ENCODE measurements around the gene TTLL4. TPM values are rescaled to one million over a fixed set of nuclear protein-coding genes. Genes with fewer than 3 reads are reported as not detected.

TTLL4 gene
- total RNA-seq, 4 donors from 2014 or later, result 18.9 to 43.5 (median 25.2) TPM

DNA sequence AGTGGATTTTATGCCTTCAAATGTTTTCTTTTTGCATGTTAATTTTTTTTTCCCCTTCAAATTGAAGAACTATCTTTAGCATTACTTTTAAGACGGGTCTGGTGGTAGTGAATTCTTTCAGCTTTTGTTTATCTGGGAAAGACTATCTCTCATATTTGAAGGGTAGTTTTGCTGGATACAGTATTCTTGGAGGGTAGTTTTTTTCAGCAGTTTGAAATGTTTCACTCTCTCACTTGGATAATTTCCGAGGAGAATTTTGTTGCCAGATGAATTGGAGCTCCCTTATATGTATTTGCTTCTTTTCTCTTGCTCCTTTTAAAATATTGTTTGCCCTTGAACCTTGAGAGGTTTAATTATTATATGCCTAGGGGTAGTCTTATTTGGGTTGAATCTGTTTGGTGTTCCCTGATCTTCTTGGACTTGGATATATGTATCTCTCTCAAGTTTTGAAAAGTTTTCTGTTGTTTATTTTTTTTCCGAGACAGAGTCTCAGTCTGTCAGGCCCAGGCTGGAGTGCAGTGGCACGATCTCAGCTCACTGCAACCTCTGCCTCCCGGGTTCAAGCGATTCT is 15.5 kb downstream of the TTLL4 start:
- H3K27me3 ChIP-seq, result no peaks in the 10 kb centered on the region
- 96% methylated on average over 6 of the region's 6 CpGs for WGBS
- peaks cover 3% of the 10 kb centered on the region for H3K36me3 ChIP-seq
- peaks cover 4% of the 10 kb centered on the region for H3K4me1 ChIP-seq
- DNase-seq (ENCODE audit: low spot score in 2 of 2), result no peak
- no peaks in the 10 kb centered on the region for H3K9me3 ChIP-seq
- H3K4me3 ChIP-seq, result no peak overlapping the region
- TF ChIP-seq POLR2AphosphoS5 (IDR thresholded peaks at IDR 0.05), result no peak
- no peak for TF ChIP-seq POLR2A (IDR thresholded peaks at IDR 0.05)
- TF ChIP-seq EP300 (IDR thresholded peaks at IDR 0.05), result no peak
- no peak for TF ChIP-seq CTCF (IDR thresholded peaks at IDR 0.05)
- no peak overlapping the region for H3K27ac ChIP-seq

DNA sequence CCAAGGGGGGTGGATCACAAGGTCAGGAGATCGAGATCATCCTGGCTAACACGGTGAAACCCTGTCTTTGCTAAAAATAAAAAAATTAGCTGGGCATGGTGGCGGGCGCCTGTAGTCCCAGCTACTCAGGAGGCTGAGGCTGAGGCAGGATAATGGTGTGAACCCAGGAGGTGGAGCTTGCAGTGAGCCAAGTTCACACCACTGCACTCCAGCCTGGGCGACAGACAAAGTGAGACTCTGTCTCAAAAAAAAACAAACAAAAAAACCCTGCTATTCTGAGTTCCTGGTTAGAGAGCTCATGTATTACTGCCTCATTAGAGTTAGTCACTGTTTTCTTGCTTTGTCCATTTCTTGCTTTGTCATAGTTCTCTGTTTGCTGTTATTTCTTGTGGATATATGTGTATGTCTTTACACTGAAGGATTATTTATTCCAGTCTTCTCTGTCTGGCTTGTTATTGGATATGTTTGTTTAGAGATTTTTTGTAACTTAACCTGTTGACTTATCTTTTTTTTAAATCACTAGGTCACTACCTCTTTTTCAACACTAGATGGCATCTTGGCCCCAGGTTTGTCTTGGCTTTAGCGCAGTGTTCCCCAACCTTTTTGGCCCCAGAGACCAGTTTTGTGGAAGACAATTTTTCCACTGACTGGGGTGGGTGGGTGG is 17.0 kb downstream of the TTLL4 start:
- WGBS, result 98% methylated on average over 6 of the region's 6 CpGs

GRCh38 chr2:218729640-218730039 is 19.0 kb downstream of the TTLL4 start:
- no peaks in the 10 kb centered on the region for H3K9me3 ChIP-seq
- over 99% methylated on average over 3 of the region's 3 CpGs for WGBS

More for the DNA sequence above, 17.0 kb downstream of the TTLL4 start:
- Histone ChIP-seq H3K27me3 (no peaks in the 10 kb centered on the region), H3K4me1 (peaks cover 20% of the 10 kb centered on the region), H3K27ac (no peak overlapping the region), H3K4me3 (no peak overlapping the region), H3K36me3 (peaks cover 3% of the 10 kb centered on the region), H3K9me3 (no peaks in the 10 kb centered on the region)
- no peak for DNase-seq (ENCODE audit: low spot score in 2 of 2)
- TF ChIP-seq POLR2A (IDR thresholded peaks at IDR 0.05) (no peak), CTCF (IDR thresholded peaks at IDR 0.05) (peak in 1 of 2 donors; percentile 17)

DNA sequence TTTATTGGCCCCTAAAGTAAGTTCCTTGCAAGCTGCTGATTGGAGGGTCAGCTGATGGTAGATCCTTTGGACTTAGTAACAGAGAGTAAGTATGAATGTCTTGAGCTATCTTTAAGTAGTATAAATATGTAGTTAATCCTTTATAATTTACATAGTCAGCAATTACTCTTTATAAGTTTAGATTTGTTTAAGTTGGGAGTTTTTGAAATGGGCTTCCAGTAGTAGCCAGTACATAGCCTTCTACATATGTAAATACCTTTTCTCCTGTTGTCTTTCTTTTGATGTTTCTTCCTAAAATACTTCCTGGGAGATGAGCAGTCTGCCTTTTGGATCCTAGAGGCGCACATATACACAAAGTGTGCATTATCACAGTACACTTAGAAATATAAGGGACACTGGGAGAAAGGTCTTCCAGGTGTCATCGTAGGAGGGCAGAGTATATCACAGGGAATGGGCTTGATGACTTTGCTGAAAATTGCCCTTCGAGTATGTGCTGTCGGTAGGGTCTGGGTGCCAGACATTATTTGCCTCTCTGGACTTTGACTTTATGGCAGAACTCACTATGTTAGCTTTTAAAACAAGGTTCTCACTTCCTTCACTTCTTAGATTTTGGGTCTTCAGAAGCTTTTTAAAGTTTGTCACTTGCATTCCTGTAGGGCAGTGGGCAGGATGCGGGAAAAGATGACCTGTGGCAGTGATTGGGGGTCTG is 21.6 kb downstream of the TTLL4 start:
- DNase-seq (ENCODE audit: low spot score in 2 of 2), result no peak
- H3K27me3 ChIP-seq, result no peaks in the 10 kb centered on the region
- WGBS, result 97% methylated on average over 5 of the region's 5 CpGs
- H3K9me3 ChIP-seq, result no peaks in the 10 kb centered on the region
- peak overlapping the region; percentile 80 for H3K27ac ChIP-seq
- TF ChIP-seq POLR2AphosphoS5 (IDR thresholded peaks at IDR 0.05) (no peak), POLR2A (IDR thresholded peaks at IDR 0.05) (no peak), CTCF (IDR thresholded peaks at IDR 0.05) (no peak), EP300 (IDR thresholded peaks at IDR 0.05) (no peak)
- H3K4me1 ChIP-seq, result peaks cover 49% of the 10 kb centered on the region
- no peak overlapping the region for H3K4me3 ChIP-seq
- H3K36me3 ChIP-seq, result peaks cover 3% of the 10 kb centered on the region

More at GRCh38 chr2:218729640-218730039, 19.0 kb downstream of the TTLL4 start:
- H3K4me3 ChIP-seq, result no peak overlapping the region
- TF ChIP-seq CTCF (IDR thresholded peaks at IDR 0.05) (no peak), EP300 (IDR thresholded peaks at IDR 0.05) (no peak), POLR2AphosphoS5 (IDR thresholded peaks at IDR 0.05) (no peak), POLR2A (IDR thresholded peaks at IDR 0.05) (no peak)
- peaks cover 3% of the 10 kb centered on the region for H3K36me3 ChIP-seq
- no peaks in the 10 kb centered on the region for H3K27me3 ChIP-seq
- H3K27ac ChIP-seq, result no peak overlapping the region
- H3K4me1 ChIP-seq, result peaks cover 38% of the 10 kb centered on the region
- no peak for DNase-seq (ENCODE audit: low spot score in 2 of 2)

GRCh38 chr2:218732761-218733158 is 22.1 kb downstream of the TTLL4 start:
- H3K27ac ChIP-seq, result peak overlapping the region; percentile 80
- WGBS, result 66% methylated on average over 2 of the region's 2 CpGs
- H3K36me3 ChIP-seq, result peaks cover 5% of the 10 kb centered on the region
- no peak for DNase-seq (ENCODE audit: low spot score in 2 of 2)
- peaks cover 49% of the 10 kb centered on the region for H3K4me1 ChIP-seq
- no peak for TF ChIP-seq POLR2A (IDR thresholded peaks at IDR 0.05)
- TF ChIP-seq EP300 (IDR thresholded peaks at IDR 0.05), result no peak
- no peak for TF ChIP-seq CTCF (IDR thresholded peaks at IDR 0.05)
- TF ChIP-seq POLR2AphosphoS5 (IDR thresholded peaks at IDR 0.05), result no peak
- H3K9me3 ChIP-seq, result no peaks in the 10 kb centered on the region
- H3K27me3 ChIP-seq, result no peaks in the 10 kb centered on the region
- H3K4me3 ChIP-seq, result no peak overlapping the region

Data from suprapubic skin (tissue), 4 donors.